Chondrocyte (in vitro differentiated cells): Measurements from ENCODE around the gene EIF6. TPM values are rescaled to one million over a fixed set of nuclear protein-coding genes. Genes with fewer than 3 reads are reported as not detected.

Experiments used
- DNase-seq: peaks from one replicate; pipeline ENCODE4 v3.0.0; 2021; ENCODE audit warnings: mixed read lengths, low spot score
- H3K27ac Mint-ChIP-seq: one replicate; pipeline ENCODE4 v1.8.0; 2021; ENCODE audit warnings: mild to moderate bottlenecking, moderate library complexity, mixed read lengths; ENCODE audit not compliant: unreplicated experiment
- H3K27me3 Mint-ChIP-seq: 2 replicates; pipeline ENCODE4 v1.8.0; 2021; ENCODE audit warnings: low read depth, mixed read lengths
- H3K36me3 Mint-ChIP-seq: 2 replicates; pipeline ENCODE4 v1.8.0; 2021; ENCODE audit warnings: low read depth, mixed read lengths
- H3K4me1 Mint-ChIP-seq: 2 replicates; pipeline ENCODE4 v1.8.0; 2021; ENCODE audit warnings: low read depth, mild to moderate bottlenecking, mixed read lengths
- H3K4me3 Mint-ChIP-seq: one replicate; pipeline ENCODE4 v1.8.0; 2021; ENCODE audit warnings: mild to moderate bottlenecking, moderate library complexity, mixed read lengths; ENCODE audit not compliant: unreplicated experiment
- H3K9me3 Mint-ChIP-seq: 2 replicates; pipeline ENCODE4 v1.8.0; 2021; ENCODE audit warnings: low read depth, mixed read lengths
- CTCF ChIP-seq: fragments of 200-600 bp; sonication (generic); IDR thresholded peaks from 2 replicates; pipeline ENCODE4 v1.5.0; 2021; ENCODE audit warnings: antibody characterized with exemption, mild to moderate bottlenecking, moderate library complexity
- total RNA-seq: library from RNA; stranded (reverse); gene quantifications from 3 replicates; pipeline ENCODE4 v1.2.1, GENCODE V29; 2021

The EIF6 gene
- total RNA-seq, 1 donor from 2014 or later: 125 TPM

- TF ChIP-seq CTCF: no peak
- Mint-ChIP-seq H3K36me3 (peaks cover 2% of the 10 kb centered on the region), H3K4me3 (no peak overlapping the region), H3K9me3 (no peaks in the 10 kb centered on the region), H3K4me1 (peaks cover 4% of the 10 kb centered on the region), H3K27me3 (peaks cover 2% of the 10 kb centered on the region), H3K27ac (no peak overlapping the region)
- no peak for DNase-seq
These were observed 37.8 kb downstream of the EIF6 start for GRCh38 chr20:35246723-35247122.

GRCh38 chr20:35243986-35244385 lies 40.6 kb downstream of the EIF6 start:
- peaks cover 6% of the 10 kb centered on the region for H3K27me3 Mint-ChIP-seq
- peaks cover 2% of the 10 kb centered on the region for H3K36me3 Mint-ChIP-seq
- no peaks in the 10 kb centered on the region for H3K9me3 Mint-ChIP-seq
- peaks cover 12% of the 10 kb centered on the region for H3K4me1 Mint-ChIP-seq
- no peak for DNase-seq
- H3K4me3 Mint-ChIP-seq: no peak overlapping the region
- no peak overlapping the region for H3K27ac Mint-ChIP-seq
- no peak for TF ChIP-seq CTCF

- H3K4me1 Mint-ChIP-seq: peaks cover 8% of the 10 kb centered on the region
- H3K36me3 Mint-ChIP-seq: peaks cover 2% of the 10 kb centered on the region
- no peak overlapping the region for H3K27ac Mint-ChIP-seq
- TF ChIP-seq CTCF: no peak
- peaks cover 6% of the 10 kb centered on the region for H3K27me3 Mint-ChIP-seq
- no peak overlapping the region for H3K4me3 Mint-ChIP-seq
- DNase-seq: no peak
- H3K9me3 Mint-ChIP-seq: no peaks in the 10 kb centered on the region
These were observed 41.3 kb downstream of the EIF6 start for GRCh38 chr20:35243317-35243716.

GRCh38 chr20:35240811-35241293 lies 43.7 kb downstream of the EIF6 start:
- DNase-seq: no peak
- Mint-ChIP-seq H3K27me3 (peaks cover 6% of the 10 kb centered on the region), H3K9me3 (peaks cover 6% of the 10 kb centered on the region), H3K4me1 (peaks cover 8% of the 10 kb centered on the region), H3K27ac (peak overlapping the region; percentile 23), H3K4me3 (no peak overlapping the region), H3K36me3 (peaks cover 2% of the 10 kb centered on the region)
- TF ChIP-seq CTCF: no peak

- Mint-ChIP-seq H3K9me3 (peaks cover 6% of the 10 kb centered on the region), H3K4me1 (peaks cover 8% of the 10 kb centered on the region), H3K27ac (no peak overlapping the region), H3K27me3 (peaks cover 6% of the 10 kb centered on the region), H3K4me3 (no peak overlapping the region), H3K36me3 (peaks cover 2% of the 10 kb centered on the region)
- DNase-seq: no peak
- TF ChIP-seq CTCF: no peak
These were observed 44.3 kb downstream of the EIF6 start for GRCh38 chr20:35240083-35240810.
